GM21825 (cell line): Measurements from ENCODE around the gene PSME2.
A peak's percentile ranks its signal among the peaks of the same experiment; 100 is the strongest.

Source experiments
- ATAC-seq: cut with Tn5 transposase; IDR thresholded peaks from one replicate; pipeline ENCODE4 v1.9.1; 2021; ENCODE audit warnings: mild to moderate bottlenecking, moderate library complexity; ENCODE audit not compliant: unreplicated experiment

The PSME2 gene

DNA sequence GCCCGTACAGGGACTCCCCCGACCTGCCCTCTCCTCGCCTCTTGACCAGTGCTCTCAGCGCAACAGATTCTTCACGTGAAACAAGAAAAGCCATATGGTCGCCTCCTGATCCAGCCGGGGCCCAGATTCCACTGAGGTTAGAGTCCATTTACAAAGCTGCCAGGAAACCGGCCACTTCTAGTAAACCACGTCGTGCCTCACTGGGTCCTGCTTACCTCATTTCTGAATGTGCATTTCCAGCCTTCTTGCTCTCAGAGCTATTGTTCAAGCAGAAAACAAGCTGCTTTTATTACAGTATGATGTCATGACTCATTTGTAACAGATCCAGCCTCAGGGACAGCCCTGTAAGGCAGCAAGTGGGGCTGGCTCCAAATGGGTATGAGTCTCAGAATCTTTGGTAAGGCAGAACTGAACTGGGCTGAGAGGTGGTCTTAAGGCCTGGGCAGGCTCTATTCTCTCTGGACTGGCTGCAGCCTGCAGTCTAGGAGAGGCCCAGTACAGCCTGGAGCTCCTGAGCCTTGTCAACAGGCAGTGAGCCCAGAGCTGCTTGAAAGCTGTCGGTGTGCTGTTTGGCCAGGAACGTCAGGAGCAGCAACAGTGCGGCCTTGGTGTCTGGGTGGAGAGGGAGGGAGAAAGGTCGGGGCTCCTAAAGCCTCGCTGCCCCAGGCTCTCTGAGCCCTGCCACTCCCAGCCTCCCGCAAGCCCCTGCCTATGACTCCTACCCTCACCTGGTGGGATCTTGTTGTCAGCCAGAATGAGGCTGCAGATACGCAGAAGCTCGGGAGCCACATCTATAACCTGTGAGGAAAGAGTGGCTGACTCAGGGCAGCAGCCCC is 33.8 kb upstream of the PSME2 start:
- no peak for ATAC-seq

DNA sequence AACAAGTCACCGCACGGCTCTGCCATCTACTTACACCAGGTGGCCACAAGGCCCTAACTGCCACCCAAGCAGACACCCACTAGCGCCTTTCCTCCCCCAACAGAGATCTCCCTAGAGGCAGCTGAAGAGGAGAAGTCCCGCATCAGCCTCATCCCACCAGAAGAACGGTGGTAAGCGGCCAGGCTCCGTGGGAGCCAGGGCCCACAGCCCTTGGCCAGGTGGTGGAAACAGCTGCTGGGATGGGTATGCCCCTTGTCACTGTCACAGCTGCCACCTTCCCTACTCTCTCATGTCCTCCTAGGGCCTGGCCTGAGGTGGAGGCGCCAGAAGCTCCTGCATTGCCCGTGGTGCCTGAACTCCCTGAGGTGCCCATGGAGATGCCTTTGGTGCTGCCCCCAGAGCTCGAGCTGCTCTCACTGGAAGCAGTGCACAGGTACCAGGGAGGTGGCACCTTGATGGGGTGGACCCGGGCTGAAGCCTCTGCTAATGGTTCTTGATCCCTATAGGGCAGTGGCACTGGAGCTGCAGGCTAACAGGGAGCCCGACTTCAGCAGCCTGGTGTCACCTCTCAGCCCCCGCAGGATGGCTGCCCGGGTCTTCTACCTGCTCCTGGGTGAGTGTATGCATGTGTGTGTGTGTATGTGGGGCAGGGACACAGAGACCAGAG is 33.0 kb upstream of the PSME2 start:
- no peak for ATAC-seq

DNA sequence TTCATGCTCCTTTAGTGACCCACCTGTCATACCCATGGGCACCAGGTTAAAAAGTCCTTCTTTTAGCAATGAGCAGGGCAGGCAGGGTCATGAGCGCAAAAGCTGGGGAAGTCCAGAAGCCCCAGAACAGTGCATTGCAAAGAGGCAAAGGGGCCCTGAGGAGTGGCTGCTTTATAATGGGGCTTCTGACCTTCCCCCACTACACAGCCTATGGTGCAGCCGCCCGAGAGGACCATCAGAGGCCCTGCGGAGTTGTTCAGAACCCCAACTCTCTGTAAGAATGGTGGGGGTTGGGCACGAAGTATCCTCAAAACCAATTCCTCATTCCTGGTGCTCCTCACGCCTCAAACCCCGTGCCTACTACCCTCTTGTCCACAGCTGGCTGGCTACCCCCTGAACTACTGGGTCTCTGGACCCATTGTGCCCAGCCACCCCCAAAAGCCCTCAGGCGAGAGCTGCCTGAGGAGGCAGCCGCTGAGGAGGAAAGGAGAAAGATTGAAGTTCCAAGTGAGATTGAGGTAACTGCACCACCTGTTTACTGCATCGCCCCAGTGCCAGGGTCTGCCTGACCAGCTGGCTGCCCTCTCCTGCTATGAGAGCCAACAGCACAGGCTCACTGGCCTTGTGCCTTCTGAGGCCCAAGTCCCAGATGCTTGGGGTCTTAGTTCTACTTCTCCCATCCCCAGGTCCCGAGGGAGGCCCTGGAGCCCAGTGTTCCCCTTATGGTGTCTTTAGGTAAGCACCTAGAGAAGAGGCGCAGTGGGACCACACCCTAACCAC is 32.2 kb upstream of the PSME2 start:
- no peak for ATAC-seq

DNA sequence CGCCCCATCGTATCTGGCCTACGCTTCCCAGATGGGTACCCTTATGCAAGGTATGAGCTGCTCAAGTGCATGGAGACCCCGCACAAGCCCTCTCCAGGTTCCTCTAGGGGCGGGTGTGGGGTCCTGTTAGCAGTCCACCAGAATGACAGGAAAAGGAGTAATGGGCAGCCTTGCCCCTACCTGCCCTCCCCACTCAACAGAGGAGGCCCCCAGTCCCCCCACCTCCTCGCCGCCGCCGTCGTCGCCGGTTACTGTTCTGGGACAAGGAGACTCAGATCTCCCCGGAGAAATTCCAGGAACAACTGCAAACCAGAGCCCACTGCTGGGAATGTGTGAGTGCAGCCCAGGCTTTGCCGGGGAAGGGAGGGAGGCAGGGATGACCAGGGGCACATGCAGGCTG is 31.5 kb upstream of the PSME2 start:
- ATAC-seq = no peak

DNA sequence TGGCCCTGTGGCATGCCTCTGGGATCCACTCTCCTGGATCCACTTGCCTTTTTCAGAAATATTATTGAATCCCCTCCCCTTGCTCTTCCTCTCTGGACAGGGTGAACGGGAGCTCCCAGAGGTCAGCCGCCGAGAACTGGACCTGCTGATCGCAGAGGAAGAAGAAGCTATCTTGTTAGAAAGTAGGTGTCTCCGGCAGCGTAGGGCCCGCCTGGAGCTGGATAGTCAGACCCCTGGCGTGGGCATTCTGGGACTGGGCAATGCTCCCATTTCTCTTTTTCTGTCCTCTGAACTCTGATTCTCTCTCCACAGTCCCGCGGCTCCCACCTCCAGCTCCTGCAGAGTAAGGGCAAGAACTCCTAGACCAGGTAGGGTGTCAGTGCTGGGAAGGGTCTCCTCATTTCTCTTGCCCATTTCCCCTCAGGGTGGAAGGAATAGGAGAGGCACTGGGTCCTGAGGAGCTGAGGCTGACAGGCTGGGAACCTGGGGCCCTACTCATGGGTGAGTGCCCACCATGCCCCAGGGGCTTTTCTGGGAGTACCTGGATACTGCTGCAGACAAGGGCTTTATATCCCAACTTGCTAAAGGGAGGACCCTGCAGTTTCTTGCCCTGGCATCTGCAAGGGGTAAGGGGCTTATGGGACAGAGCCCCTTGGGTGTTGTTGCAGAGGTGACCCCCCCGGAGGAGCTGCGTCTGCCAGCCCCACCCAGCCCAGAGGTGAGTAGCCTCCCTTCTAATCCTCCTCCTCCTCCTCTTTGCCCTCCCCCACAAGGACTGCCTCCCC is 30.8 kb upstream of the PSME2 start:
- no peak for ATAC-seq

DNA sequence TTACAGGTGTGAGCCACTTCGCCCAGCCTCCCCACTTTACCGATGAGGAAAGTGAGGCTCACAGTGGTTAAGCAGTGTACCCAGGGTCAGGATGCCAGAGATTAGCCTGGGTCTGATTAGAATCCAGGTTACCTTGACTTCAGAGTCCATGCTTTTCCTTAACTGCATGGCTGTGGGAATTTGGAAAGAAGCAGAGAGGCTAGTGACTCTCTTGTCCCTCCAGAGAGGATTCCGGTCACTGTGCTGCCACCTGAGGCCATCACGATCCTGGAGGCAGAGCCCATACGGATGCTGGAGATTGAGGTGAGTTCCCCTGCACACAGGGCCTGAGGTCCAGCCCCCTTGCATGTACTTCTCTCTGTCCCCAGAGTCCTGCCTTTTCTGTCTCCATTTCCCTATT is 30.2 kb upstream of the PSME2 start:
- no peak for ATAC-seq

DNA sequence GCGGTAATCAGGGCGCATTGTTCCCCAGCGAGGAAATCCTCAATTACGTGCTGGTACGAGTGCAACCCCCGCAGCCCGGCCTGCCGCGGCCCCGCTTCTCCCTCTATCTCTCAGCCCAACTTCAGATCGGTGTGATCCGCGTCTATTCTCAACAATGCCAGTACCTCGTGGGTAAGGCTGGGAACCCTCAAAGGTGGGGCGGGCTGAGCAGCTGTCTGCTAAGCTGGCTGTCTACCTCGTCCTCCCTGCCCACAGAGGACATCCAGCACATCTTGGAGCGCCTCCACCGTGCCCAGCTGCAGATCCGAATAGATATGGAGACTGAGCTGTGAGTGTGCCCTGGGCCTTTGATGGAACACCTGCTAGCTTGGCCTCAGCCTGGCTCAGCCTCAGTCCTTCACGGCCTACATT is 26.5 kb upstream of the PSME2 start:
- ATAC-seq = no peak

DNA sequence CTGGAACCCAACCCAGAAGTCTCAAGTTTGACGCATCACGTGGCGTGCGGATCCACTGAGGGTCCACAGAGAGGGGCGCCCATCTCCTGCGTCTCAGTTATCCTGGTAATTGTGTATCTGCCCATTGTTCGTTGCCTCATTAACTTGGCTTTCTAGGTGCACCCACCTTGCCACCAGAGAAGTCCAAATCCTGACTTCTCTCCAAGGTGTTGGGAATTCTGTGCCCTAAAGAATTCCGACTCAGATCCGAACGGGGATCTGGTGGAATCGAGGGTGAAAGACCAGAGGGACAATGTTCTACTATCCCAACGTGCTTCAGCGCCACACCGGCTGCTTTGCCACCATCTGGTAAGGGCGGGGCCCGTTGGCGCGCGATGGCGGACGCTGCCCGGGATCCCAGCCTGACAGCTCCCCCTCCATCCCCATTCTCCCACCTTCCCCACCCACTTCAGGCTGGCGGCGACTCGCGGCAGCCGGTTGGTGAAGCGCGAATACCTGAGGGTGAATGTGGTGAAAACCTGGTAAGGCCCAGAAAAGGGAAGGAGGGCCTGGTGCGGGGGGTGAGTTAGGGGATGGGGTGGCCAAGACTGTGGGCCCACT is 26.0 kb upstream of the PSME2 start:
- no peak for ATAC-seq

DNA sequence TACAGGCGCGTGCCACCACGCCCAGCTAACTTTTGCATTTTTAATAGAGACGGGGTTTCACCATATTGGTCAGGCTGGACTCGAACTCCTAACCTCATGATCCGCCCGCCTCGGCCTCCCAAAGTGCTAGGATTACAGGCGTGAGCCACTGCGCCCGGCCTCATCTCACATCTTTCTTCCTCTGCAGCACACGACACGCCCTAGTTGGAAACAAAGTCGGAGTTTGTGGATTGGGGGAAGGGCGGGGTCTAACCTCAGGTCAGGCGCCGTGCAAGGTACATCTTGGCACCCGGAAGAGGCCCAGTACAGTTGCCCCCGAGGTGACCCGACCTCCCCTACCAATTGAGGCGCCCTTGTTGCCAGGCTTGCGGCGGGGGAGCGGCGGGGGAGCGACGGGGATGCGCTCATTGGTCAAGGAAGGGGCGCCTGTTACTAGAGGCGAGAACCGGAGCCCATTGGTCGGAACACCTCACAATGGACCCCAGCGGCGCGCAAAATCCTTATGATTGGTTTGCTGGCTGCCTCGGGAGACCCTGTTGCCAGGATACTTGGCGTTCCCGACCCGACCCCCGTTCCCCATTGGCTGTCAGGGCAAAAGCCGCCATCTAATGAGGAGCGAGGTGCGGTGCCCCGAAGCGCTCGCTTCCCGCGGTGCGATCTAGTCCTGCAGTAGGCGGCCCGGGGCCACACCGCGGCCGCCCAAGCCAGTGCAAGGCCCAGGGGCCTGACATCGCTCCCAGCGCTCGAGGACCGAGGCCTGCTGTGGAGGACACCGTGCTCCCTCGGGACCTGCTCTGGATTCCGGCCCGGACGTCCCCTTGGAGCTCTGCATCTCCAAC is 25.2 kb upstream of the PSME2 start, which contains the start of gene REC8:
TSS of gene REC8 (plus strand) at position 659 of the 839 bp plus-strand sequence. CDS start 473 bp downstream, outside the sequence.
- ATAC-seq = peak; percentile 81

DNA sequence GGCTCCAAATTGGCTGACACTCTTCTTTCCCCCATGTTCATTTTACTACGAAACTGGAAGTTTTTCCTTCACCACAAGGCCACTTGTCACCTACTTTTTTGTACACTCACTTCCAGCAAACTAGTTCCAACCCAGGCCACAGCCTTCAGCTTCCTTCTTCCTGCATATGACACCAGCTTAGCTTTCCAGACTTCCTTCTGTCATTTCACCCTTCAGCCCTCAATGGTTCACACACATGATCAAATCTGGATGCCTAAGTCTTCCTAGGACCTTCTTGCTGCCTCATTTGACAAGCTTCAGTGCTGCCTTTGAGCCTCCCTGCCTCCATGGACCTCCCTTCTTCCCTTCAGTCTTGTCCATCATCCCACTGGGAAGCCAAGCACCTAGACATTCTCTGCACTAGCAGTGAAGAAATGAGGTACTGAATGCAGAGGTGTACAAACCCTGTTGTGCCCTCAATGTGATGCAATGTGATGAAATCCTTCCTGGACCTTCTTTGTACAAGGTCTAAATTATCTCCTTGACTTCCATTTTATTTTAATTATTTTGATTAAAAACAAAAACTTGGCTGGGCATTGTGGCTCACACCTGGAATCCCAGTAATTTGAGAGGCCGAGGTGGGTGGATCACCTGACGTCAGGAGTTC is 21.2 kb upstream of the PSME2 start:
- no peak for ATAC-seq

DNA sequence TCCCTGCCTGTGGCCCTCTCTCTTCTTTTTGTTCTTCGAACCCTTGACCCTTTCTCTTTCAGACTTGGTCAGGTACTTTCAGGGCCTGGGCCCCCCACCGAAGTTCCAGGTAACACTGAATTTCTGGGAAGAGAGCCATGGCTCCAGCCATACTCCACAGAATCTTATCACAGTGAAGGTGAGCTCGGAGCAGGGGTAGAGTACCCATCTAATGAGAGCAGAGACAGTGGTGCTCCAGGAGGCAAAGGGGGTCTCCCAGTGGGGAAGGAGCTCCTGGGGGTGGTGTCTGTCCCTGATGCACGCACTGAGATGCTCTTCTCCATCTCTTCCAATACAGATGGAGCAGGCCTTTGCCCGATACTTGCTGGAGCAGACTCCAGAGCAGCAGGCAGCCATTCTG is 19.4 kb upstream of the PSME2 start:
- no peak for ATAC-seq

DNA sequence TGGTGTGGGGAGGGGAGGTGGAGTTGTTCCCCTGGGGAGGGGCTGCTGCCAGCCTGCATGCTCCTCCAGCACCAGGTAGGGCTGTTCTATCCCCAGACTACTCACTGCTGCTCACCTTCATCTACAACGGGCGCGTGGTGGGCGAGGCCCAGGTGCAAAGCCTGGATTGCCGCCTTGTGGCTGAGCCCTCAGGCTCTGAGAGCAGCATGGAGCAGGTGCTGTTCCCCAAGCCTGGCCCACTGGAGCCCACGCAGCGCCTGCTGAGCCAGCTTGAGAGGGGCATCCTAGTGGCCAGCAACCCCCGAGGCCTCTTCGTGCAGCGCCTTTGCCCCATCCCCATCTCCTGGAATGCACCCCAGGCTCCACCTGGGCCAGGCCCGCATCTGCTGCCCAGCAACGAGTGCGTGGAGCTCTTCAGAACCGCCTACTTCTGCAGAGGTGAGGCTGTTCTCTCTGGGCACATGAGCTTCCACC is 18.1 kb upstream of the PSME2 start:
- no peak for ATAC-seq

DNA sequence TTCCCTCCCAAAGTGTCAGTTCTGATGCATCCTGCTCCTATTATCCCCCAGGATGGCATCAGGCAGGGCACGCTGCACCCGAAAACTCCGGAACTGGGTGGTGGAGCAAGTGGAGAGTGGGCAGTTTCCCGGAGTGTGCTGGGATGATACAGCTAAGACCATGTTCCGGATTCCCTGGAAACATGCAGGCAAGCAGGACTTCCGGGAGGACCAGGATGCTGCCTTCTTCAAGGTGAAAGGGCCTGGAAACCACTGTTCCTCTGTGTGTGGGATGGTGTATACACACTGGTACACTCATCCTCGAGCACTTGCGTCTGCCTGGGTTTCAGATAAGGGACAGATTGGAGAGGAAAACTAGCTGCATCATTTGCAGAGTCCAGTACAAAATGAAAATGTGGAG is 15.7 kb upstream of the PSME2 start:
- no peak for ATAC-seq

DNA sequence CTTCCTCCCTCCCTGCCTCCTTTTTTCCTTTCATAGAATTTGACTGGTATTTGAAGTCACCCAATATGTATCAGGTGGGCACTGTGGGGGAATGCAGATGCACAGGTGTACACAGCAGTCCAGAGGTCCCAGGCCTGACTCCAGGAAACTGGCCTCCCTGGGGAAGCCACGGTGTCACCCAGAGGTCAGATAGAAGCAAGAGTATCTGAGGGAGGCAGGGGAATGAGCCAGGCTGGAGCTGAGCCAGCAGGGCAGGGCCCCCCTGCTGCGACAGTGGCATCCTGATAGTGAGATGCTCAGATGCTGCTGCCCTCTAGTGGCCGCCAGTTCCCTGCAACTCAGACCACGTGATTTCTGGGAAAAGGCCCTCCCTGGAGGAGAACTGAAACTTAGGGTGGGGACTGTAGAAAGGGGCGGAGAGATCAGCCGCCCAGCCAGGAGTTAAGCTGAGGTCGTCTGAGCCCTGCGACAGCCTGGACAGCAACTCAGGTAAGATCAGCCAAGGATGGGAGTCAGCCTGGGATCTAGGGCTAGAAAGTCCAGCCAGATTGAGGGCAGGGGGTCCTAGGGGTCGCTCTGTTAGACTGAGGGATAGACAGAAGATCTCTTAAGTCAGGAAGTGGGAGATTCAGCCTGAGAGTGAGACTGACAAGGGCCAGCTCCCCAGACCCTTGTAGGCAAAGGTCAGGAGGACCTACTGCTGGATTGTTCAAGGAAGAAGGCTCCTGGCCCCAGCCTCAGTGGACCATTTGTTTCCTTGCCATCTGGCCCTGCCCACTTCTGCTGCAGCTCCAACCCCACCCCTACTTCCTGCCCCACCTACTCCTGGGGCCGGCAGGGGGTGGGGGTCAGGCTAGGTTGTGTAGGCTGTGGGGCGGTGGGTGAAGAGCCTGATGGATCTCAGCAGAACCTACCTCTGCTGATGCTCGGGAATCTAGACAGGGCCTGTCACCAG is 14.7 kb upstream of the PSME2 start, which contains the start of gene IRF9:
TSS of gene IRF9 (plus strand) at position 416 of the 955 bp plus-strand sequence. CDS start 880 bp downstream, outside the sequence.
- ATAC-seq = peak; percentile 77

DNA sequence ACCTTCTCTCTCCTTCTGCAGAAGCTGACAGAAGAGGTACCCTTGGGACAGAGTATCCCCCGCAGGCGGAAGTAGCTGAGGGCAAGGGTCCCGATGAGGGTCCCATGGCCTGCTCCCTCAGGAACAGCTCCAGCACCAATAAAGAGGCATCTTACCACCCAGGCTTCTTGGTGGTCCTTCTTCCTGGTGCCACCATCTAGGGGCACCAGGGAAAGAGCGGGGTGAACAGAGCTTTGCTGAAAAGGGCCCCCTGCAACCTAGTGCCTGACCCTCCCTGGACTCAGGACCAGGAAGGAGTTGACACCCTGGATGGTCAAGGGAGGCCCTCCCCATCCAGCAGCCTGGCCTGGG is 14.1 kb upstream of the PSME2 start:
- ATAC-seq = peak; percentile 3

DNA sequence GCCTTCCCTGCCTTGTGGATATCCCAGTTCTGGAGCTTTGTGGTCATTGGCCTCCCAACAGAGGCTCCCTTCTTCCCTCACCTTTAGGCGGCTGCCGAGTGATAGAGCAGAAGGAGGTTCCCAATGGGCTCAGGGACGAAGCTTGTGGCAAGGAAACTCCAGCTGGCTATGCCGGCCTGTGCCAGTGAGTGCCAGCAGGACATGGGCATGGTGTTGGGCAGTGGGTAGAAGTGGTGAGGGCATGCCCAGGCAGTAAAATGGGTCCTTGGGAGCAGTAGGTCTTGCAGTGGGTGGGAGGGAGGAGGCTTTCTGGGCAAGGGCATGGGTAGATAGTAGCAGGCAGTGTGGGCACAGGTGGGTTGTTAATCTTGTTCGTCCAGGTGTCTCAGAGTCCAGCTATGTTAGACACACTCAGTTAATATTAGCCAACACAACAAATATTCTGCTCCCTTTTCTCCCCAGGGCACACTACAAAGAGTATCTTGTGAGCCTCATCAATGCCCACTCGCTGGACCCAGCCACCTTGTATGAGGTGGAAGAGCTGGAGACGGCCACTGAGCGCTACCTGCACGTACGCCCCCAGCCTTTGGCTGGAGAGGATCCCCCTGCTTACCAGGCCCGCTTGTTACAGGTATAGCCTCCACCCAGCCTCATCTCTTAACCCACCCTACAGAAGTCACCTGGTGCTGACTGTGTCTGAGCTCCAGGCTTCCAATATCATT is 13.5 kb upstream of the PSME2 start:
- no peak for ATAC-seq

DNA sequence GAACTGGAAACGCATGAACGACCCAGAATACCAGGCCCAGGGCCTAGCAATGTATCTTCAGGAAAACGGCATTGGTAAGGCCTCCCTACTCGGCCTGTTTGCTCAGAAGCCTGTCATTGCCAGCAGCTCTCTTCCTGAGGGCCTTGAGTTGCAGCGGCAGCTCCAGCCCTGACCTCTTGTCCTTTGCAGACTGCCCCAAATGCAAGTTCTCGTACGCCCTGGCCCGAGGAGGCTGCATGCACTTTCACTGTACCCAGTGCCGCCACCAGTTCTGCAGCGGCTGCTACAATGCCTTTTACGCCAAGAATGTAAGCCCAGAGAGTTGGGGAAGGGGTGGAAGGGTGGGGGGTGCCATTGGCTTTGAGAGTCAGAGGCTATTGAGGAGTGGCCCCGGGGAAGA is 10.9 kb upstream of the PSME2 start:
- ATAC-seq = no peak
